22Rv1 (cell line): ENCODE measurements around the gene CDKL4.

Source experiments
- H3K27ac ChIP-seq: fragments of 450-650 bp; 2 replicates; pipeline ENCODE4 v1.5.1; 2017
- ZFX ChIP-seq: fragments of 450-650 bp; IDR thresholded peaks from 2 replicates; pipeline ENCODE4 v1.6.1; 2017; ENCODE audit warnings: antibody characterized with exemption, borderline replicate concordance
- TF ChIP-seq, protein P1 (sequence below): fragments of 450-650 bp; IDR thresholded peaks from 2 replicates; pipeline ENCODE4 v1.5.1; 2017; ENCODE audit warnings: mild to moderate bottlenecking

The CDKL4 gene

DNA sequence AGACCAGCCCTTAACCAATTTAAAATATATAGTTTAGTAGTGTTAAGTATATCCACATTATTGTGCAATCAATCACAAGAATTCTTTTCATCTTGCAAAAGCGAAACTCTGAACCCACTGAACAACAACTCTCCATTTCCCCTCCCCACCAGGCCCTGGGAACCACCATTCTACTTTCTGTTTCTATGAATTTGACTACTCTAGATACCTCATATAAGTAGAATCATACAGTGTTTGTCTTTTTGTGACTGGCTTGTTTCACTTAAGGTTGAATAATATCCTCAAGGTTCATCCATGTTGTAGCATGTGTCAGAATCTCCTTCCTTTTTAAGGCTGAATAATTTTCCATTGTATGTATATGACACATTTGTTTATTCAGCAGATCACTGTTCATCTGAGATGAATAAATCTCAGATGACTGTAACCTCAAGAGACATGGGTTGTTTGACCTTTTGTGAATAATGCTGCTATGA, 114.8 kb downstream of the CDKL4 start:
- no peak for TF ChIP-seq ZFX
- TF ChIP-seq, protein P1, sequence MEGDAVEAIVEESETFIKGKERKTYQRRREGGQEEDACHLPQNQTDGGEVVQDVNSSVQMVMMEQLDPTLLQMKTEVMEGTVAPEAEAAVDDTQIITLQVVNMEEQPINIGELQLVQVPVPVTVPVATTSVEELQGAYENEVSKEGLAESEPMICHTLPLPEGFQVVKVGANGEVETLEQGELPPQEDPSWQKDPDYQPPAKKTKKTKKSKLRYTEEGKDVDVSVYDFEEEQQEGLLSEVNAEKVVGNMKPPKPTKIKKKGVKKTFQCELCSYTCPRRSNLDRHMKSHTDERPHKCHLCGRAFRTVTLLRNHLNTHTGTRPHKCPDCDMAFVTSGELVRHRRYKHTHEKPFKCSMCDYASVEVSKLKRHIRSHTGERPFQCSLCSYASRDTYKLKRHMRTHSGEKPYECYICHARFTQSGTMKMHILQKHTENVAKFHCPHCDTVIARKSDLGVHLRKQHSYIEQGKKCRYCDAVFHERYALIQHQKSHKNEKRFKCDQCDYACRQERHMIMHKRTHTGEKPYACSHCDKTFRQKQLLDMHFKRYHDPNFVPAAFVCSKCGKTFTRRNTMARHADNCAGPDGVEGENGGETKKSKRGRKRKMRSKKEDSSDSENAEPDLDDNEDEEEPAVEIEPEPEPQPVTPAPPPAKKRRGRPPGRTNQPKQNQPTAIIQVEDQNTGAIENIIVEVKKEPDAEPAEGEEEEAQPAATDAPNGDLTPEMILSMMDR, result no peak

DNA sequence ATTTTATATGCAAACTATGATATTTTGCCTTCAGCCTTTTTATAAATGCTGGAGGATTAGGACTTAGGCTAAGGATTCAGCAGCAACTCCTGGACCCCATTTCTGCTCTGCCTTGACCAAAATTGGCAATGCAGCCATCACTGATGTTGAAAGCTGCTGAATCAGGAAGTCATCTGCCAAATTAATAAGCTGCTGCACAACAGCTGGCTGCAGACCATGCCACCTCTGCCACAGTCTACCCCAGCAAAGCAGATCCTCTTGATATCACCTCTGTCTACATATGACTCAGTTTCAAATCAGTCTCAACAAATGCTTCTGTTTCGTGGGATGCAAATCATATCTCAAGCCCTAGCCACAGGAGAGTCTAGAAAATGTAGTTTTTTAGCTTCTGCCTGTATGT, 115.8 kb downstream of the CDKL4 start:
- TF ChIP-seq, protein P1, result no peak
- H3K27ac ChIP-seq, result no peak overlapping the region

More for the DNA sequence above, 114.8 kb downstream of the CDKL4 start:
- H3K27ac ChIP-seq, result no peak overlapping the region
